Muscle of arm (tissue), 12 donors: ENCODE results near the gene ZNF296. TPM values are rescaled to one million over a fixed set of nuclear protein-coding genes. Genes with fewer than 3 reads are reported as not detected.

Experiments used
- DNase-seq: peaks from one replicate; pipeline ENCODE4 v3.0.0-alpha.2; 2013
- polyA plus RNA-seq, 12 donors: library from polyadenylated mRNA; unstranded; fragments of 120-200 nt; gene quantifications; one replicate each; pipeline ENCODE4 v1.2.1, GENCODE V29; 2013; ENCODE audit not compliant: insufficient read length in 12 of 12

The ZNF296 gene
- polyA plus RNA-seq, 12 donors = 0.25 to 2.2 (median 0.54) TPM; not detected in 2

DNA sequence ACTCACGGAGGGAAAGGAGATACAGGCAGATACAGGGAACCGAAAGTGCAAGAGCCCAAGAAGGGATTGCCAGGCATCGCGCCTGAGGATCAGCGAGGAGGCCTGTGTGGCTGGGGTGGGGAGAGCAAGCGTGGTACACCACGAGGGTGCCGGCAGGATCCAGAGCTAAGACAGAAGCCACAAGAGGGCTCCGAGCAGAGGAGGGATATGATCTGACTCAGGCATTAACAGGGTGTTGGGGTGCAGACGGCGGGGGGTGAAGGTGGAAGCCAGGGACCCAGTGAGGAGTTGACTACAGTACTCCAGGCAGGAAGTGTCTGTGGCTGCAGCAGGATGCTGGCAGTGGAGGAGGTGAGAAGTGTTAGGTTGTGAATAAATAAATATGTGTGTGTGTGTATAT is 11.3 kb upstream of the ZNF296 start:
- no peak for DNase-seq

DNA sequence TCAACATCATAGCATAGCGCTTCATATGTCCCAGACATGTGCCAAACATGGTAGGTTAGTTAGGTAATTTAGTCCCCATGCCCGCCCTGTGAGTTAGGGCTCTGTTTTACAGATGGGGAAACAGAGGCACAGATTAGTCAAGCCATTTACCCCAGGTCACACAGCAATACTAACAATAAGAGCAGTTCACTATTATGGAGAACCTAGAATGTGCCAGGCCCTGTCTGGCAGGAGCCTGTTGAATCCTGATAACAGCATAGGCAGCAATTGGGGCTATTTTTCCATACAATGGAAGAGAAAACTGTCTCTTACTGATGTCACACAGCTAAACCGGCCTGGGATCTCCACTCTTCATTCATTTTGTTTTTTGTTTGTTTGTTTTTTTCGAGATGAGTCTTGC is 10.2 kb upstream of the ZNF296 start:
- DNase-seq = no peak

DNA sequence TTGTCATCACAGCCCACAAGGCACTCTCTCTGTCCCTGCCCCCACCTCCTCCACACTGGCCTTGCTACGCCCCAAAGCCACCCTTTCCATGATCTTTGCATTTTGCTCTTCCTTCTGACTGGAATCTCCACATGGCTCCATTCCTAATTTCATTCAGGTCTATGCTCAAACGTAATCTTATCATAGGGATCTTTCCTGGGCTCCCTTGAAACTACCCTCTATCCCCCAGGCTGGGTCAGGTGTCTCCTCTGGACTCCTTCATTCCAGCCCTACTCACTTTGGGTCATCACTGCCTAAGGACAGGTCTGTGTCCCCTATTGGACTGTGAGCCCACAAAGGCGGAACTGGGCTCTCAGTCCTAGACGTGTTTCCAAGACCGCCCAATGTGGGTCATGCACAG is 5.9 kb upstream of the ZNF296 start:
- DNase-seq = no peak

DNA sequence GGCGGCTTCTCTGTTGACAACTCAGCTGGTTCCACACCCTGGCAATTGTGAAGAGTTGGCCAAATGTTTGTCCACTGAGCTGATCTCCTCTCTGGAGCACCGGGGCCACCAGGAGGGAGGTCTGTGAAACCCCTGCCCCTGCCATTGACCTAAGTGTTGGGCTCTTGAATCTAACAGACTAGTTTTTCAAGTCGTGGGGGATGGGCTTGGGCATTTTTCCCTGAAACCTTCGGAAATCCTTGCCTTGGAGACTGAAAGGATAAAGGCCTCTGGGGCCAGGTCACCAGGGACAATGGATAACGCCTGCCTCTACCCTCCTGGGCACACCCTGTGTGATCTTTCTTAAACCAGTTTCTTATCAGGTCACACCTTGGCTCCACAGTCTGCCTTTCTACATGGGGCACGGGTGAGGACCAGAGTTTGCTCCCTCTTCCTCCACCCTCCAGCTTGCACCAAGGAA is 3.7 kb upstream of the ZNF296 start:
- DNase-seq = no peak

DNA sequence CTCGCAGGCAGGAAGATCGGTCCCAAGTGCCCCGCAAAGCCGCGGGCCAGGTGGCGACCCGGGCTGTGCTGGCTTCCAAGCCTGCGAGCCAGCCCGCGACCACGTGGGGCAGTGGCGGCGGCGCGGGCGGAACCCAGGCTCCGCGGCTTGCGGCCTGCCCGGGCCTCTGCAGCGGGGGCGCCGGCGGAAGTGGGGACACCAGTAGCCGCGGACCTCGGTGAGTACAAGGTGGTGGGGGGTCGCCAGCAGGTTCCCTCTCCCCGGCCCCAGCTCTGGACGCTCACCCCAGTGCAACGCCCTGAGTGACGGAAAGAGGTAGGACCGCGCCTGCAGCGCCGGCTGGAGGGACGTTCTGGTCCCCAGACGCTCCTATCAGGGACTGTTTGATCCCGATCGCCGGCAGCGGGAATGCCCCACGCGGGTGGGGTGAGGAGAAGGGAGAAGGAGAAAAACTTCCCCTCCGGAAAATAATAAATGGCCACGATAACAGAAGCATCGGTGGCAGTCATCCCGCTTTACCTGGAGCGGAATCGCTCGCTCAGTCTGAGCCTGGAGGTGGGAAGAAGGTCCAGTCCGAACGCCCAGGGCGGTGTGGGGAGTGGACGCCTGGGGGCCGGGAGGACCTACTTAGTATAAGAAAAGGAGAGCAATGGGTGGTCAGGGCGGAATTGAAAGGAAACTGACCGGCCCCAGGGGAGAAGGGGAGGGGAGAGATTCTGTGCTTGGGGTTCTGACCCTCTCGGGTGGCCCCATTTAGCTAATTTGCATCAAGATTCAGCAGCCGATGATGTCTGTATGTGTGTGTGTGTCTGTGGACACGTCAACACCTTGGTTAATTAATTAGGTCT is 3.0 kb upstream of the ZNF296 start, which contains the start of gene GEMIN7:
Gene GEMIN7 (plus strand): TSS at position 198 of the 848 bp plus-strand sequence. CDS start 10,855 bp downstream, outside the sequence.
- peak; percentile 66 for DNase-seq

DNA sequence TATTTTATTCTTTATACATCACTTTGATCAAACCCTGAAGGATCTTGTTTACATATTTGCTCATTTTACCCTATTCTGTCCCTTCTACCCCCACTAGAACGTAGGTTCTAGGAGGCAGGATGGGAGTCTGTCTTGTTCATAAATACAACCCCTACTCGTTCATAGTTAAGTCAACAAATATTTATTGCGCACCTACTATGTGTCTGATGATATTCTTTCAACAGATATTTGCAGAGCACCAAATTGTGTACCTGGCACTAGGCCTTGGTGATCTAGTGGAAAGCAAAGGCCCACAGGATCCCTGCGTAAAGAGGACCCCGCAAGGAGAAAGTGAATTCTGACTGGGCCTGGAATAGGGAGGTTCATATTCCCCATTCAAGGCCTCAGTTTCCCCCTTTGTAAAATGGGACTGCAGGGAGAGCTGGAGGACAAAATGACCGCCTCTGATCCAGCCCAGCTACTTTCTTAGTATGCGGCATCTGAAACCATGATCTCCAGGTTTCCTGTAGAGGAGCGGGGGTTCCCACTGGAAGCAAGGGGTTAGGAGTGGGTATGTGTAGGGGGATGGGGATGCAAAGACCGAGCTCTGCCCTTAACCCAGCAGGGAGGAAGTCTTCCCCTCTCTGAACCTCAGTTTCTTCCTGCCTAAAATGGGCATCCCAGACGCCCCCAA is 2.2 kb upstream of the ZNF296 start:
- no peak for DNase-seq

DNA sequence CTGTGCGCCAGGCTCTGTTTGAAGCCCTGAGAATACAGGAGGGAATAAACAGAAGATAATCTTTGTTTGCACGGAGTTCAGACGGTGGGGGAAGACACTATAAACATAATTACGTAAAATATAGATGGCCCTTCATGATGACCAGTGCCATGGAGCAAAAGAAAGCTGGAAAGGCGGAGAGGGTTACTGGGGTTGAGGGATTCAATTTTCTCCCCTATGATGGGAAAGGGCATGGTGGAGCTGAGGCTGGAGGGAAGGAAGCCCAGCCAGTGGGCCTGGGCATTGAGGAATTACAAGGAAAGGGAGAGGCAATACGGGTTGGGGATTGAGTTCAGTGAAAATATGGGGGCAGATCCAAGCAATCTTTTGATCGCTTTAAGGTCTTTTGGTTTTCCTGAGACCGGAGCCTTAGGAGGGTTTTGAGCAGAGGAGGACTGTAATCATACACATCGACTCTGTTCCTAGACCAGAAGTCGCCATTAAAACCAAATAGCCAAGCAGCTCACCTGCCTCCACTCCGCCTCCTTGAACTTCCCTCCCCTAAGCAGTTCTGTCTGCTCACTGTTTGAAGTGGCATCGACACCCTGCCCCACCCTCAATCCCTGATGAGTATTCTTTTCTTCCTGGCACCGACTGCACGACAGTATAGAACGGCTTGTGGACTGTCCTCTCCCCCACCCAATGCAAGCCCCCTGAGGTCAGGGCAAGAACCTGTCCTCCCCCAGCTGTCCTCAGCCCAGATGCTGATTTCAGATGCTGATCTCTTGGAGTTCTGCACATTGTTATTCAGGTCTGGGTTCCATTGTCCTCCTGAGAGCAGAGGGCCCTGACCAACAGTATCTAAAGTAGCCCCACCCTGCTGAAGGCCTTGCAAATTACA is 813 bp upstream of the ZNF296 start:
- no peak for DNase-seq

DNA sequence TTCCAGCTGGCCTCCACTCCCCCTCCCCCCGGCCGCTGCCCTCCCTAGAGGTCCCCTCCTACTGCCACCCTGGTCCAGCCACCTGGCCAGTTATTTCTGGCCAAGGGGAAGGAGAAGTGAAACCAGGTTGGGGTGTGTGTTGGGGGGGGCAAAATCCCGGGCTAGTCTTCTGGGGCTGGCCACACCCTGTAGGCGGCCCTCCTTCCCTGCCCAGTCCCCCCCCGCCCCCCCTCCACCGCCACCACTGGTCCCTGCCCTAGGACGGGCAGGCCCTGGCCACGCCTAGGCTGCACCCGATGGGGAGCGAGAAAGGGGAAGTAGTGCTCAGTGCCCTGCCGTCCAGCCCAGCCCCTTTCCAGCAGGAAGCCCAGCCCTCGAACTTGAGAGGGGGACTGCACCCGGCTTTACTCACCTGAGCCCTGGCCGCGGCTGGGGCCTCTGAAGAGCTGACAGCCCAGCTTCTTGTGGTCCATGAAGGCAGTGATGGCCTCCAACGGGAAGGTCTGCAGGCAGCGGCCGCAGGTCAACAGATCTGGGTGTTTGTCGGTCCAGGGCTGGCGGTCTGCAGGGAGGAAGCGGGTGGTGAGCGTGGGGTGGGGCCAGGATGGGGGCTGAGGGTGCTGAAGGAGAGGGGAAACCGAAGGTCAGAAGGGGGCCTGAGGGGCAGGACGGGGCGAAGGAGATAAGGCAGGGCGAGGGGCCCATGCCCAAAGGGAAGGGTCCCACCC is 813 bp downstream of the ZNF296 start:
- DNase-seq = no peak

DNA sequence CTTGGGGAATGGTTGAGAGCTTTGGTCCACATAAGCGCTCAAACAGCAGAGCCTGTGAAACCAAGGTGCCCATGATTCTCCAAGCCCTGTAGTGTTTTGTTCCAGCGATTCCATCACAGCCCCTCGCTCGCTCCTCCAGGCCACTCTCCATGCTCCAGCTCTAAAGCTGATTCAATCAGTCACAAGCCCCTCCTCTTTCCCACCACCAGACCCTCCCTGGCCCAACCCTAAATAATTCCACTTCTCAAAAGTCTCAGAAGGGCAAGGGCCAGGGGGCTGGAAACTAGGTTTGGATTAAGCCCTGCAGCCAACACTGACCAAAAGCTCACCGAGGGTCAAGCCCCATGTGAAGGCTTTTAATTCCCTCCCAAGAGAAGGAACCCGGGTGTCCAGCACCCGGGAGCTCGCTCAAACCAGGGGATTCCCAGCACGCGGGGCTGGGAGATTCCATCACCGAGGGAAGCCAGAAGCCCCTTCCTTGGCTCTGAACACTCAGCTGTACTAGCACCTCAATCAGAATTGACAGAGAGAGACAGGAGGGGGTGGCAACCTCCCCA is 1.5 kb downstream of the ZNF296 start:
- no peak for DNase-seq

DNA sequence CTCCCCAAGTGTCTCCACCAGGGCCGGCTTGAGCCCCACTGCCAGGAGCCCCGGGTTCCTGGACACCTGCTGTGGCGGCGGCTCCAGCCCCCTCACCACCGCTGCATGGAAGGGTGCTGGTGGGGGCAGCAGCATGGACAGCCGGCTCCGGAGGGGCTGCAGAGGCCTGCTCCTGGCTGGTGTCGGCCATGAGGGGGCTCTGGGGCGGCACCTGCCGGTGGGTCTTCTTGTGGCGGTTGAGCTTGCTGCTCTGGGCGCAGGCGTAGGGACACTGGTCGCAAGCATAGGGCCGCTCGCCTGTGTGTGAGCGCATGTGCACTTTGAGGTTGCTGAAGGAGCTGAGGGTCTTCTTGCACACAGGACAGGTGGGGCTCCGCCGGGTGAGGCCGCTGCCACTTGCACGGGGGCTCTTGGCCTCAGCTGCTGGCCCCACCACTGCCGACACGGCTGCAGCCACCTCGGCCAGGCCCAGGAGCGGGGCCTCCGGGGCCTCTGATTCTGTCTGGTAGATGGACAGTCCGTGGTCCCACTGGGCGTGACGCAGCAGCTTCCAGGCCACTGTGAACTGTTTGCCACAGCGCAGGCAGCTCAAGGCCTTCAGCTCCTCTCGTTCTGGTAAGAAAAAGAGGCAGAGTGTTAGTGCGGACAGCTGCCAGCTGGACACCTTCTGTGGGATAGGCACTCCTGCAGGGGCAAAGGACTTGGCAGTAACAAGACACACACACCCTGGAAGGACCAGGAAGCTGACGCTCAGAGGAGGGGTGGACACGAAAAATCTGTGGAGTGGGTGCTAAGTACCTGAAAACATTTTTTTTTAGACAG is 4.1 kb downstream of the ZNF296 start:
- no peak for DNase-seq

DNA sequence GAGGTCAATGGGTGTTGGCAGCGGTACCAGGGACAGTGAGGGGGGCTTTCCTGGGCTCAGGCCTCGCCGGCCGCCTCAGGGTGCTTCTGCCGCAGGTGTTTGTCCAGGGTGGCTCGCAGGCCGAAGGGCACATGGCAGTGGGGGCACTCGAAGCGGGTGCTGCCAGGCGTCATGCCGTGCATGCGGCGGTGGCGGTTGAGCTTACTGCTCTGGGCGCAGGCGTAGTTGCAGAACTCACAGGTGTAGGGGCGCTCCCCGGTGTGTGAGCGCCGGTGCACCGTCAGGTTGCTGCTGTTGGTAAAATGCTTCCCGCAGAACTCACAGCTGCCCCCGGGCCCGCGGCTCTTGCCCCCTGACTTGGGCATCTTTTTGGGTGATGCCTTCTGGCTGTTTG is 4.7 kb downstream of the ZNF296 start:
- no peak for DNase-seq

DNA sequence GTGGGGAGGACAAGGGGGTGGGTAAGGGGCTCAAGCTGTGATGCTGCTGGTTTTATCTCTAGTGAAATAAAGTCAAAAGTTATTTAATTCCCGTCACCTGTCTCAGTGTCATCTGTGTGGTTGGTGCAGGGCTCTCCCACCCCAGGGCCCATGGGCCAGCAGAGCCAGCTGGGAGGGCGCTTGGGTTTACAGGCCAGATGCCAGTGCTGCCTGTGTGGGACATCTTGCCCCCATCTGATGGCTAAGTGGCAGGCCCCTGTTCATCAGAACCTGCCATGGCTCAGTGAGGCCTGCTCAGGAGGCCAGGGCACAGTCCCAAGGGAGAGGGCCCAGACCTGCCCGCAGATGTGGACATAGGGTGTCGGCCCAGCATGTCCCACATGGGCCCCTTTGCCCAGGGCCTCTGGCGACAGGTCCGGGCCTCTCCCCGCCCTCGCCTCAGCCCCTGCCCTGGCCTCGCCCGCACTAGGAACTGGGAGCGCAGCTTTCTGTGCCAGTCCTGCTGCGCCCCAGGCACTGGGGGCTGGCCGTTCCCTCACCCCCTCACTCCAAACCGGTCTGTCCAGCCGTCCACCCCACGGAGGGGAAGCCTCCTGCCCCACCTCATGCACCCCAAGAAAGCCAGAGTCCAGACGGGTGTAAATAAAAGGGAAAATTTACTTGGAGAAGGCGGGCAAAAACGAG is 5.3 kb downstream of the ZNF296 start:
- no peak for DNase-seq

- DNase-seq = no peak
These were observed 6.1 kb downstream of the ZNF296 start for GRCh38 chr19:45070214-45070613.

GRCh38 chr19:45069056-45069455 is 7.2 kb downstream of the ZNF296 start:
- DNase-seq = no peak

- DNase-seq = no peak
These were observed 8.2 kb downstream of the ZNF296 start for GRCh38 chr19:45068041-45068440.

DNA sequence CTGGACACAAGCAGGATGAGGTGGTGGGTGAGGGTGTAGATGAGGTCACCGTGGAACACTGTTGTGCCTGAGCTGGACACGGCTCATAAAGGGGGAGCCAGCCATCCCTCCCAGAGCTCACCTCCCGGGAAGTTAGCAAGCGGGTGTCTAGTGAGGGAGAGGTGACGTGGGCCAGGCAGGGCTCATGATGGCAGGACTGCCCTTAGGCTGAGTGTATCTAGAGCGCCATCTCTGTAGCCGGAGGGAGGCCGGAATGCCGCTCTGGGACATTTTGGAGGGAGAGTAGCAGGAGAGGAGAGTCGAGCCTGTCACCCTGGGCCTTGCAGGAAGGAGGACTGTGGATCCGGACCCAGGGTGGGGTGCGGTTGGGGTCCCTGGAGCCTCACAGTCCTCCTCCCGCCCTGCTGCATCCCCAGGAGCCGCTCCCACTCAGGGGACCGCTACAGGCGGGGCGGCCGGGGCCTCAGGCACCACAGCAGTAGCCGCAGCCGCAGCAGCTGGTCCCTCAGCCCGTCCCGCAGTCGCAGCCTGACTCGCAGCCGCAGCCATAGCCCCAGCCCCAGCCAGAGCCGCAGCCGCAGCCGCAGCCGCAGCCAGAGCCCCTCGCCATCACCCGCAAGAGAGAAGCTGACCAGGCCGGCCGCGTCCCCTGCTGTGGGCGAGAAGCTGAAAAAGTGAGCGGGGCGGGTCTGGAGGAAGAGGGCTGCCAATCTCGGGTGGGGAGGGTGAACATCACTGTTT is 9.2 kb downstream of the ZNF296 start:
- DNase-seq = no peak

- no peak for DNase-seq
These were observed 12.2 kb downstream of the ZNF296 start for GRCh38 chr19:45063851-45064801.

DNA sequence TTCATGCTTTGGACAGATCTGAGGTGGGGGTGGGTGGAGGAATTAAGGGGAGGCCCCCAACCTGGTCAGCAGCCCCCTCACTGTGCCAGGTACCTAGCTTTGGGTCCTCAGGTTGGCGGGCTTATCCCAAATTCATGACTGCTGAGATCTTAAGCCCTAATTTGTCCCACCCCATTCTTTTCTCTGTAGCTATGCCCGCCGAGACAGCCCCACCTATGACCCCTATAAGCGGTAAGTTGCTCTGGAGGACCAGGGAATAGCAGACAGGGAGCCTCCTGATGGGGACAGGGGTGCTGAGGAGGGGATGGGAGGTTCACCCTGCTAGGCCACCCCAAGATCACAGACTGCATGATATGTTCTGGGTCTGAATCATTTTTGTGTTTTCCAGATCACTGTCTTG is 14.3 kb downstream of the ZNF296 start:
- no peak for DNase-seq
